ENCODE results near the gene SIDT2. TPM values are rescaled to one million over a fixed set of nuclear protein-coding genes. Genes with fewer than 3 reads are reported as not detected.

Gene SIDT2
- total RNA-seq, 1 donor from 2014 or later: 23.6 TPM

GRCh38 chr11:117200813-117201657 is 22.5 kb downstream of the SIDT2 start:
- H3K4me3 Mint-ChIP-seq (ENCODE audit: unreplicated experiment): no peak overlapping the region
- no peak overlapping the region for H3K27ac Mint-ChIP-seq (ENCODE audit: unreplicated experiment)
- H3K36me3 Mint-ChIP-seq (ENCODE audit: unreplicated experiment): no peaks in the 10 kb centered on the region
- no peak for TF ChIP-seq CTCF (IDR thresholded peaks at IDR 0.05; ENCODE audit: partially characterized antibody, unreplicated experiment)
- H3K9me3 Mint-ChIP-seq (ENCODE audit: unreplicated experiment): peaks cover 5% of the 10 kb centered on the region
- H3K27me3 Mint-ChIP-seq (ENCODE audit: unreplicated experiment): peaks cover 6% of the 10 kb centered on the region
- H3K4me1 Mint-ChIP-seq (ENCODE audit: low read depth, unreplicated experiment): peaks cover 19% of the 10 kb centered on the region
- no peak for DNase-seq

- DNase-seq: no peak
- H3K36me3 Mint-ChIP-seq (ENCODE audit: unreplicated experiment): no peaks in the 10 kb centered on the region
- H3K27ac Mint-ChIP-seq (ENCODE audit: unreplicated experiment): no peak overlapping the region
- H3K27me3 Mint-ChIP-seq (ENCODE audit: unreplicated experiment): peaks cover 6% of the 10 kb centered on the region
- no peak for TF ChIP-seq CTCF (IDR thresholded peaks at IDR 0.05; ENCODE audit: partially characterized antibody, unreplicated experiment)
- H3K9me3 Mint-ChIP-seq (ENCODE audit: unreplicated experiment): peaks cover 5% of the 10 kb centered on the region
- peaks cover 21% of the 10 kb centered on the region for H3K4me1 Mint-ChIP-seq (ENCODE audit: low read depth, unreplicated experiment)
- no peak overlapping the region for H3K4me3 Mint-ChIP-seq (ENCODE audit: unreplicated experiment)
Observed at GRCh38 chr11:117201658-117202305, 23.2 kb downstream of the SIDT2 start.

- no peak for TF ChIP-seq CTCF (IDR thresholded peaks at IDR 0.05; ENCODE audit: partially characterized antibody, unreplicated experiment)
- peaks cover 21% of the 10 kb centered on the region for H3K4me1 Mint-ChIP-seq (ENCODE audit: low read depth, unreplicated experiment)
- no peak overlapping the region for H3K27ac Mint-ChIP-seq (ENCODE audit: unreplicated experiment)
Observed at GRCh38 chr11:117202386-117203068, 24.0 kb downstream of the SIDT2 start.

GRCh38 chr11:117203069-117203407 is 24.5 kb downstream of the SIDT2 start:
- H3K4me3 Mint-ChIP-seq (ENCODE audit: unreplicated experiment): no peak overlapping the region
- peaks cover 21% of the 10 kb centered on the region for H3K4me1 Mint-ChIP-seq (ENCODE audit: low read depth, unreplicated experiment)
- TF ChIP-seq CTCF (IDR thresholded peaks at IDR 0.05; ENCODE audit: partially characterized antibody, unreplicated experiment): no peak
- DNase-seq: no peak
- no peaks in the 10 kb centered on the region for H3K27me3 Mint-ChIP-seq (ENCODE audit: unreplicated experiment)
- H3K9me3 Mint-ChIP-seq (ENCODE audit: unreplicated experiment): peaks cover 5% of the 10 kb centered on the region
- no peak overlapping the region for H3K27ac Mint-ChIP-seq (ENCODE audit: unreplicated experiment)
- H3K36me3 Mint-ChIP-seq (ENCODE audit: unreplicated experiment): no peaks in the 10 kb centered on the region

More at GRCh38 chr11:117202386-117203068, 24.0 kb downstream of the SIDT2 start:
- H3K27me3 Mint-ChIP-seq (ENCODE audit: unreplicated experiment): peaks cover 2% of the 10 kb centered on the region
- H3K4me3 Mint-ChIP-seq (ENCODE audit: unreplicated experiment): no peak overlapping the region
- H3K36me3 Mint-ChIP-seq (ENCODE audit: unreplicated experiment): no peaks in the 10 kb centered on the region
- H3K9me3 Mint-ChIP-seq (ENCODE audit: unreplicated experiment): peaks cover 5% of the 10 kb centered on the region
- no peak for DNase-seq
